Measurements from ENCODE around the gene ITGBL1. TPM values are rescaled to one million over a fixed set of nuclear protein-coding genes. Genes with fewer than 3 reads are reported as not detected.

The ITGBL1 gene
- total RNA-seq, 6 experiments from 2014 or later: 0.64 to 3.8 (median 1.6) TPM

- 37% methylated on average over 5 of the region's 5 CpGs for WGBS (ENCODE audit: insufficient coverage, low coverage, low lambda C conversion rate, missing lambda C conversion rate)
- intact Hi-C loops (cut with DNase I): no loop called here
- no peaks in the 10 kb centered on the region for H3K9me3 ChIP-seq
- peak in 2 of 4 donors; percentile 22 to 57 for ATAC-seq
- no peak overlapping the region for H3K4me3 ChIP-seq
- H3K27me3 ChIP-seq: peaks cover 0 to 4% of the 10 kb centered on the region in 2 donors
- TF ChIP-seq POLR2A (IDR thresholded peaks at IDR 0.05): no peak
- TF ChIP-seq CTCF (IDR thresholded peaks at IDR 0.05): no peak
- H3K36me3 ChIP-seq: no peaks in the 10 kb centered on the region
- no peak for DNase-seq
- peaks cover 0 to 4% (median 0%) of the 10 kb centered on the region in 4 donors for H3K4me1 ChIP-seq
- H3K27ac ChIP-seq: no peak overlapping the region
Observed at GRCh38 chr13:101449790-101450748, 2.4 kb upstream of the ITGBL1 start.

- TF ChIP-seq CTCF (IDR thresholded peaks at IDR 0.05) (no peak), POLR2A (IDR thresholded peaks at IDR 0.05) (no peak)
- intact Hi-C loops (cut with DNase I): no loop called here
- no peak overlapping the region for H3K4me3 ChIP-seq
Observed at GRCh38 chr13:101450749-101451130, 1.7 kb upstream of the ITGBL1 start.

GRCh38 chr13:101451641-101452040 is 834 bp upstream of the ITGBL1 start:
- Histone ChIP-seq H3K27ac (no peak overlapping the region), H3K9me3 (no peaks in the 10 kb centered on the region), H3K27me3 (peaks cover 0 to 4% of the 10 kb centered on the region in 2 donors), H3K36me3 (no peaks in the 10 kb centered on the region), H3K4me3 (no peak overlapping the region), H3K4me1 (peaks cover 0 to 4% (median 0%) of the 10 kb centered on the region in 4 donors)
- intact Hi-C loops (cut with DNase I): no loop called here
- DNase-seq: no peak
- ATAC-seq: no peak
- TF ChIP-seq POLR2A (IDR thresholded peaks at IDR 0.05) (no peak), CTCF (IDR thresholded peaks at IDR 0.05) (no peak)

More at GRCh38 chr13:101450749-101451130, 1.7 kb upstream of the ITGBL1 start:
- Histone ChIP-seq H3K9me3 (no peaks in the 10 kb centered on the region), H3K27me3 (peaks cover 0 to 4% of the 10 kb centered on the region in 2 donors), H3K4me1 (peaks cover 0 to 4% (median 0%) of the 10 kb centered on the region in 4 donors), H3K27ac (no peak overlapping the region), H3K36me3 (no peaks in the 10 kb centered on the region)
- ATAC-seq (no peak), DNase-seq (no peak)
- 75% methylated on average over 1 of the region's 2 CpGs for WGBS (ENCODE audit: insufficient coverage, low coverage, low lambda C conversion rate, missing lambda C conversion rate)

GRCh38 chr13:101453784-101454201 is 1.3 kb downstream of the ITGBL1 start:
- Histone ChIP-seq H3K27ac (no peak overlapping the region), H3K36me3 (no peaks in the 10 kb centered on the region), H3K4me1 (peaks cover 0 to 4% (median 0%) of the 10 kb centered on the region in 4 donors), H3K9me3 (no peaks in the 10 kb centered on the region), H3K4me3 (peak overlapping the region; percentile 32 to 42 (median 33)), H3K27me3 (peaks cover 0 to 4% of the 10 kb centered on the region in 2 donors)
- 14% methylated on average over 6 of the region's 41 CpGs for WGBS (ENCODE audit: insufficient coverage, low coverage, low lambda C conversion rate, missing lambda C conversion rate)
- intact Hi-C loops (cut with DNase I): no loop called here
- TF ChIP-seq POLR2A (IDR thresholded peaks at IDR 0.05): no peak
- peak in 3 of 4 donors; percentile 26 to 33 (median 31) for TF ChIP-seq CTCF (IDR thresholded peaks at IDR 0.05)
- DNase-seq (peak in 1 of 3 donors; percentile 22), ATAC-seq (peak; percentile 59 to 79 (median 74))
